Pulmonary artery endothelial cell (primary cell): Measurements from ENCODE around the gene DNMT3B. TPM values are rescaled to one million over a fixed set of nuclear protein-coding genes. Genes with fewer than 3 reads are reported as not detected.
"Not testable (repeated sequence)": the region's sequence is repeated elsewhere in the genome, so short reads cannot be mapped to it uniquely, and the experiment has no call there.

ENCODE experiments used
- DNase-seq: peaks from one replicate; pipeline ENCODE4 v3.0.0-alpha.2; 2011; ENCODE audit warnings: low read depth, low spot score
- total RNA-seq: library from RNA; depleted of rRNA; stranded (reverse); fragments of >200 nt; gene quantifications from 2 replicates; pipeline ENCODE4 v1.2.3, GENCODE V29; 2014

The DNMT3B gene
- total RNA-seq, 1 donor from 2014 or later = 4.0 TPM

DNA sequence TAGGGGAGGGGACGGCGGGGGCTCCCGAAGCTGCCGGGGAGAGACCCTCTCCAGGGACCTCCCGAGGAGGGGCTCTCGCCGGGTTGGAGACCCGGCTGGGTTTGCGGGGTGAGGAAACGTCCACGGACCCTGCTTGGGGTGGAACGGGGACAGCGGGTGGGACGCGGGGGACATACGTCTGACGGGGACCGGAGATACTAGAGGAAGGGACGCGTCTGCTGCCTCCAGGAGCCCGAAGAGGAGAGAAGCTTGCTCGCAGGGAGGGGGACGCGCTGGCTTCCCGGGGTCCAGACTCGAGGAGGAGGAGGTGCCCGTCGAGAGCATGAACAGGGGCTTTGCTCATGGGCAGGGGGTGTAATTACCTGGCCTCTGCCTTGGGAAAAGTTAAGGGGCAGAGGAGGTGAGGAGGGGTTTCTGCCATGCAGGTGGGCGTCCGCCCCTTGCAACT, 593 bp downstream of the DNMT3B start:
- no peak for DNase-seq

DNA sequence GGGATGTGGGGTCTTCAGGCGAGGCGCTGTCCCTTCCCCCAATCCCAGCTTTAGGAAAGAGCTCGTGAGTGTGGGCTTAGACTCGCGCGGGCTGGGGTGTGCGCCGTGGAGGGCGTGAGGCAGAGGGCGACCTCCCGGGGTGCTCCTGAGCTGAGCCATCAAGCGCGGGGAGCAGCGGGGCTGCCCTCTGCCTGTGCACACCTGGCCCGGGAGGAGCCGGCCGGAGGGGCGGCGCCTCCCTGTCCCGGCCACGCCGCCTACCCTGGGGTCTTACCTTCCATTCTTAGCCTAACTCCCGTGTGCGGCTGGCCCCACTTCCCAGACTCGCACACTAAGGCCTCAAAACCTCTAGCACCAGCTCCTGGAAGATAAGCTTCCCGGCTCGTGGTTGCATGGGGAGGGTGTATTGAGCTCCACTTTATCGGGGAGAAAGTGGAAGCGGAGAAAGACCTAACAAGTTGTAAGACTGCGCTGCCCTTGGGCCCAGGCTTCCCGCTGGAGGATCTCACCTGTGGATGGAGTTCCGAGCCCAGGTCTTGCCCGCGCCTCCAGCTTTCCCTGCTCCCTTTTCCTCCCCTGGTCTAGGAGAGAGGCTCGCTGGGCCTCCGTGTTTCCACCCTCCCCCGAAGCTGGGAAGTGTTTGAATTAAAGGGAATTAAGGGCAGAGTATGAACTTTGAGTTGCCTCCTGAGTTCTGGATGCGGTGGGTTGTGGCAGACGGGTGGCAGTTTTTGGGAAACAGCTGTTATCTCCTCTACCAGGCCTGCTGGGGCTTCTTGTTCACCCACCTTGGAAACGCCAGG, 1.2 kb downstream of the DNMT3B start:
- DNase-seq = no peak

DNA sequence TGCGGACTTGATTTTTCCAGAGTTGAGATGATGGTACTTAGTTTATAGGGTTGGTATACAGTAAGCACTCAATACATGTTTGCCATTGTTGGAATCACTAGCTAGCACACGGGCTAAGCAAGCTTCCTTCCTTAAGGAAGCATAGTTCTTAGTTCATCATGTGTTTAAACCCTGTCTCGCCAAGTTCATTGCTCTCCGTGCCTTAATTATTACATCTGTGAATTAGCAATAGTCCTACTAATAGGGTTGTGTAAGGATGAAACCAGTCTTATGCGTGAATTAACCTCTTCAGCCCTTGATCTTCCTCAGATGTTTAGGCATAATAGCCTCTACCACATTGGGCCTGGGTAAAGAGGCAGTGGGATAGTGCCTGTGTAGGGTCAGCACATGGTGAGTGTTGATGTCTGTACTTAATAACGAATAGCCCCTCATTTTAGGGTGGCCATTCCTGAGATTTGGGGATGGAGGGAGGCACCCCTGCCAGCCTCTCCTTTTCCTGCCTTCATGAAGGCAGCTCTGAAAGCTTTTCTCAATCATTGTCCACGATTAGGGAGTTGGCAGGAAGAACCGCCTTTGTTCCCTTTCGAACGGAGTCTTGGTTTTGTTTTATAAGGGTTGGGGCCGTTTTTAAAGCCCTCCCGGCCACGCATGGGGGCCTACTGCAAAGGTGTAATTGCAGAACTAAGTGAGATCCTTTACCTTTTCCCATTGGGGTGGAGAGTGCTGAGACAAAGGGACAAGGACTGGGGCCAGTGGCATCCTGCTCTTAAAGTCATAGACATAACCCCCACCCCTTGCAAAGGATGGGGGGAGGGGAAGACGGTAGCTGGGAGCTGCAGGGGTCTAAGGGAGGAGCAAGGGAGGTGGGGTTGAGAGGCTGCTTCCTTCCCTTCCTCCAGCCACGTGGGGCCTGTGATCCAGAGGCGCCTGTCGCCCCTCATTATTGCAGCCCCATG, 2.1 kb downstream of the DNMT3B start:
- DNase-seq = no peak

DNA sequence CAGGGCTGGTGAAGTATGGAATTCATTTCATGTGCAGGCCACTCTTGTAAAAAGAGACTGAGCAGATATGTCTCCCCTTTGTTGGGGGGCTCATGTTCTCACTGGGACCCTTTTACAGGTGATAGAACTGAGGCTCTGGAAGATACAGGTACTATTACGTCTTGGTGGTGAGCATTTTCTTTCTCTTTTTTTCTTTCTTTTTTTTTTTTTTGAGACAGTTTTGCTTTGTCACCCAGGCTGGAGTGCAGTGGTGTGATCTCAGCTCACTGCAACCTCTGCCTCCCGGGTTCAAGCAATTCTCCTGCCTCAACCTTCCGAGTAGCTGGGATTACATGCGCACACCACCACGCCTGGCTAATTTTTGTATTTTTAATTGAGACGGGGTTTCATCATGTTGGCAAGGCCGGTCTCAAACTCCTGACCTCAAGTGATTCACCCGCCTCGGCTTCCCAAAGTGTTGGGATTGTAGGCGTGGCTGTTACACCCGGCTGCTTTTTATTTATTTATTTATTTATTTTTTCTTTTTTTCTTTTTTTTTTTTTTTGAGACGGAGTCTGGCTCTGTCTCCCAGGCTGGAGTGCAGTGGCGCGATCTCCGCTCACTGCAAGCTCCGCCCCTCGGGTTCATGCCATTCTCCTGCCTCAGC, 3.2 kb downstream of the DNMT3B start:
- DNase-seq = not testable (repeated sequence)

DNA sequence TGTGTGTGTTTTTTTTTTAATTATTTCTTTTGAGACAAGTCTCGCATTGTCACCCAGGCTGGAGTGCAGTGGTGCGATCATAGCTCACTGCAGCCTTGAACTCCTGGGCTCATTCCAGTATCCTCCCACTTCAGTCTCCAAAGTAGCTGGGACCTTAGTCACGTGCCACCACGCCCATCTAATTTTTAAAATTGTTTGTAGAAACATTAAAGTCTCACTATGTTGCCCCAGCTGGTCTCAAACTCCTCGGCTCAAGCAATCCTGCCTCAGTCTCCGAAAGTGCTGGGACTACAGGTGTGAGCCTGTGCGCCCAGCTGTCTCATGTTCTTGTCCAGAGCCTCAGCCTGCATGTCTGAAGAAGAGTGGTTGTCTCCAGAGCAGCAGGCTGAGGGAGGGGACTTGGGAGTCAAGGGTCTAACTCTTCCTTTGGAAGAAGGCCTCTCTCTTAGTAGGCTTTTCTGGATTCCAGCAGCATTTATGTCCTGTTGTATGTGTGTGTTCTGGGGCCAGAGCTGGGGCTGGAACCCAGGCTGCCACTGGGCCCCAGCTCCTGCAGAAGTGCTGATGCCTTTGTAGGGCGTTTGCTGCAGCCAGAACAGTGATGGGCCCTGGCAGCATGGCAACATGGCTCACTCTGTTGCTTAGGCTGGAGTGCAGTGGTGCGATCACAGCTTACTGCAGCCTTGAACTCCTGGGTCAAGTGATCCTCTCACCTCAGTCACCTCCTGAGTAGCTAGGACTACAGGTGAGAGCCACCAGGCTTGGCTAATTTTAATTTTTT, 5.4 kb downstream of the DNMT3B start:
- DNase-seq = no peak

DNA sequence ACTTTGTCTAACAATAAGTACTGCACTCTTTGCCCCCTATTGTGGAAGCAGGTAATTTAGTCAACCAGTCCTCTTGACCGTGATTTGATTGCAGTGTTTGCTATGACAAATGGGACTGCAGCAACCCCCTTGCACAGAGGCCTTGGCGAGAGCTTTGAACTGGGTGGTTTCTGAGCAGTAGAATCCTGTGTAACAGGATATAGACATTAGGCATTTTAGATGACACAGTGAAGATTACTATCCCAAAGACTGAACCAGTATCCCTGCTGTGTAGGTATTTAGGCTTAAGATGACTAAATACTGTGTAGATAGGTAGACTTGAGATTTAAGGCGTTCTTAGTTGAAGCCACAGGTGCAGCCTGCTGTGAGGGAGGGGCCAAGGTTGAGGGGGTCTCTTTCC, 9.9 kb downstream of the DNMT3B start:
- no peak for DNase-seq

DNA sequence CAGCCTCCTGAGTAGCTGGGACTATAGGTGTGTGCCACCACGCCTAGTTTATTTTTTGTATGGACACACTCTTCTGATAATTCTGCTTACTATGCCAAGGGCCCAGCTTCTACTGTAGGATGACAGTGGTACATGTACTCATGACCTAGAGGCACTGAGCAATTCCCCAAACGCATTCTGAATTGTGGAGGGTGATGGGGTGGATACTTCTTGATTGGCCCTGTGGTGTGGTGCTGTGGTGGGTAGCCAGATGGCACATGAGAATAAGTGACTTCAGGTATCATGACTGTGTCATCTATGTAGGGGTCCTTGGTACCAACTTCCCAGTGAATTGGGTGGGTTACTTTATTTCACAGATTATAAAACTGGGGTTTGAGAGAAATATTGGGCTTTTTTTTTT, 11.0 kb downstream of the DNMT3B start:
- DNase-seq = no peak

DNA sequence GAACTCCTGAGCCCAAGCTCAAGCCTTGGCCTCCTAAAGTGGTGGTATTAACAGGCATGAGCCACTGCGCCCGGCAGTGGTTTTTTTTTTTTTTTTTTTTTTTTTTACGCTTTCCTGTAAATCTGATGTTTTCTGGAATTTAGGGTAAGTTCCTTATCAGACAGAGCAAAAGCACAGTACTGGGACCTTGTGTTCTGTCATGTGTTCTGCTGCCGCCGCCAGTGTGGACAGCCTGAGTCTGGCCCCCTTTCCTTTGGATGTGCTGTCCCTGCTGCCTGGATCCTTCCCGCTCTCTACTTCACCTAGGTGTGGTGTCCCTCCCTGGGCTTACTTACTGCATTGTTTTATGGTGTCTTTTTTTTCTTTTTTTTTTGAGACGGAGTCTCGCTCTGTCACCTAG, 11.7 kb downstream of the DNMT3B start:
- DNase-seq = no peak

DNA sequence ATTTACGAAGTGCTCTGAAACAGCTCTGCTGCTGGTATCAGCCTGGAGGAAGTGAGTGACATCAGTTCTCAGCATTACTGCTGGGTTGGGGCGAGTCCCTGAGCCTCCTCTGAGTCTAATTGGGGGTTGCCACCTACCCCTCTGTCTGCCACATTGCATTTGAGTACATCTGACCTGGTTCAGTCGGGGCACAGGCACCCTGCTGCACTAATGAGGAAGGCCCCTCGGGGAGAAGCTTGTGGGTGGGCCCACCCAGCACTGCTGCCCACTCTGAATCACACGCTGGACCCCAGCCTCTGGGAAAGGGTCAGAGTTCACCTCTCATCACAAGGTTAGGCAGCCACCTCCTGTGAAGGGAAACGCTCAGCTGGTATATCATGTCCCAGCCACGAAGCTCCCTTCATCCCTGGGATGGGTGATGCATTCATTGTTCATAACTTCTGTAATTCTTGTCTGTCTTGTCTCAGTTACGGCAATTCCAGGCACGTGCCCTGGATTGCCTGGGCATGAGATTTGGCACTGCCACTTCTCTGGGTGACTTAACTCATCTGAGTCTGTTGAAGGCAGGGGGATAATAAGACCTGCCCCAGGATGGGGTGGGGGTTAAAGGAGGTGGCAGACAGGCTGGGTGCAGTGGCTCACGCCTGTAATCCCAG, 13.3 kb downstream of the DNMT3B start:
- no peak for DNase-seq

DNA sequence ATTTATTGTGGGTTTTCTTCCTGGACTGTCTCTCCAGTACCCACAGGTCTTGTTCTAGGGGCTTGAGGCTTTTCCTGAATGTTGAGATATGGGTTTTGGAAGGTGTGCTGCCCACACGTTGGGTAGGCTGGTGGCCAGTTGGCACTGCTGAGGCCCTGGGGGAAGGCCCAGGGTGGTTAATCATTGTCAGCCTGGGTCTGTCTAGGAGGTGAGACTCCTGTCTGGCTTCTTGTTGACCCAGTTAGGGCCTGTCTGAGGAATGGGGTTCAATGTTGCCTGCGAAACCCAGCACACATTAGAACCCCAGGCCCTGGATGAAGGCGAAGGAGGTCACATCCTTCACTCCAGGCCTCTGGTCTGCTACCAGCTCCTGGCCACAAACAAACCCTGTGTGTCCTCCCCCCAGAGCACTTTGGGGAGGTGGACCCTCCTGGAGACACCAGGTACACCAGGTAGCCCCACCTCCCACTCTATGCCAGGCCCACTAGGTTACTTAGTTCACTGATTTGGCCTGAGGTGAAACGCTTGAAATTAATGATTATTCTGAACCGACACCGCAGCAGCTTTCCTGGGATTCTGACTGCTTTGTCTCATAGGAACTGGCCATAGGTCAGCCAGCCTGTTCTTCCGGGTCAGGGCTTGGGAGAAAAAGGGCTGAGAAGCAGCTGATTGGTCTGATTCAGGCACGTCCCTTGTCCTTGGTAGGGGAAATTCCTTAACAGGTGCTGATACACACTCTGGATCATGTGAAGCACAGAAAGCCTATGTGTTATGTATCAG, 15.2 kb downstream of the DNMT3B start:
- DNase-seq = no peak

DNA sequence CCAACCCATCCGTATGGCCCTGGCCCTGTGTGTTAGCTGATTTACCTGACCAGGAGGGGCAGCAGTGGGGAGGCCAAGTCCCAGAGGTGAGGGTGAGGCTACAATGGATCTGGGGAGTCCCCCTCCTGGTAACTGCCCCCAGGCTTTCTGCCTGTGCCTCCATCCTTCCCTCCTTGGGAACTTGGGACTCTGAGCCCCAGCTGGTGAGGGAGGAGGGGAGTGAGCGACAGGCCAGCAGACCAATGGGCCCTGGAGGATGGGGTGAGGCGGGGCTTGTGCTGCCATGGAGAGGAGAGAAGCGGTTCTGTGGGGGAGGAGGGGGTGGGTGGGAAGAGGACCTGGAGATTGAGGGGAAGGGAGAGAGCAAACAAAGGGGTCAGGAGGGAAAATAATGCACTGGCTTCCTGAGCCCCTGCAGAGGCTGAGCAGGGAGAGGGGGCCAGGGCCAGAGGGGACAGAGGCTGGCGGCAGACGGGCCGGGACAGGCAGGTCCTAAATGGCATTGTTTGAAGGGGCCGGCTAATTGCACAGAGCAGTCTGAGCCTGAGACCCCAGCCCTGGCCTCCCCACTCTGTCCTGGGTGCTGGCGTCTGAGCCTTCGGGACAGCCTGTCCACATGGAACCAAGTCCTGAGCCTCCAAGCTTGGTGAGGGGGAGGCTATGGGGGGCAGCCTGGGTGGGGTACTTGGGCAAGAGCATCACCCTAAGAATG, 17.5 kb downstream of the DNMT3B start:
- no peak for DNase-seq

DNA sequence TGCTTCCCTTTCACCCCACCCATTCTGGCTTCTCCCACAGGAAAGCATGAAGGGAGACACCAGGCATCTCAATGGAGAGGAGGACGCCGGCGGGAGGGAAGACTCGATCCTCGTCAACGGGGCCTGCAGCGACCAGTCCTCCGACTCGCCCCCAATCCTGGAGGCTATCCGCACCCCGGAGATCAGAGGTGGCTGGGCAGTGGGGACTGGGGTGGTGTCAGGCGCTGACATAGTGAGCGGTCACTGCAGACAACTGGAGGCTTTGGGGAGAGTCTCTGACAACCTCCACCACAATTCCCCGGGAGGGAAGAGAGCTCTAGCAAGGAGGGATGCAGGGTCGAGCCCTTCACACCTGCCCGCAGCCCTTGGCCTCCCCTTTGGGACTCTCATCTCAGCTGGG, 18.1 kb downstream of the DNMT3B start:
- DNase-seq = no peak

DNA sequence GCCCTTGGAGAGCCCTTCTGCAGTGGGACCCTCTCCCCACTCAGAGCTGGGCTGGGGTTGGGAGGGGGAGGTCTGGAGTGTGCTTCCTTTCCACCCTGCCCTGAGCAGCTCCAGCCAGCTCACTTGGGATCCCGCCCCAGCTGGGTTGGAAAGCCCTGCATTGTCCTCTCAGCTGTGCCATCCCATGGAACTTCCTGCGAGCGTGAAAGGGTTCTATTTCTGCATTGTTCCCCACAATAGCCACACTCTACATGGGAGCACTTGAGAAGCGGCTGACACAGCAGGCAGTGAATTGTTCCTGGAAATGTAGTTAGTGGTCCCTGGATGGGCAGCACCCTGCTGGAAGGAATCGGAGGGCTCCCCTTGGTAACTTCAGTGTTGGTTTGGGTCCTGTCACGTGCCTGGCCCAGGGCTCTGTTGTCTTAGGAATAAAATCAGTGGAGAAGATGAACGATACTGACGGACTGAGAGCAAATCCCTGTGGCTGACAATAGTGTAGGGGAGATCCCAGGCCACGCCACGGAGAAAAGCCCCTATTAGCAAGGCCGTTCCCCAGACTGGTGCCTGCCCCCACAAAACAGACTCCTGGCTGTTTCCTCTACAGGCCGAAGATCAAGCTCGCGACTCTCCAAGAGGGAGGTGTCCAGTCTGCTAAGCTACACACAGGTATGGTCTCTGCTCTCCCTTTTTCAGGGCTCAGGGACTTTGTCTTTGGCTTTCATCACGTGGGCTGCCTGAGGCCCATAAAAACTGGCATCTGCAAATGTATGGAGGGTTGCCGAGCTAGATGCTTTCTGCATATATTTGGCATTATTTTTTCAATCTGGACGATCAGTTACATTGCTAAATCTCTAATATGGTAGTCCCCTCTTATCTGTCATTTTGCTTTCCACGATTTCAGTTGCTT, 18.8 kb downstream of the DNMT3B start:
- DNase-seq = no peak

DNA sequence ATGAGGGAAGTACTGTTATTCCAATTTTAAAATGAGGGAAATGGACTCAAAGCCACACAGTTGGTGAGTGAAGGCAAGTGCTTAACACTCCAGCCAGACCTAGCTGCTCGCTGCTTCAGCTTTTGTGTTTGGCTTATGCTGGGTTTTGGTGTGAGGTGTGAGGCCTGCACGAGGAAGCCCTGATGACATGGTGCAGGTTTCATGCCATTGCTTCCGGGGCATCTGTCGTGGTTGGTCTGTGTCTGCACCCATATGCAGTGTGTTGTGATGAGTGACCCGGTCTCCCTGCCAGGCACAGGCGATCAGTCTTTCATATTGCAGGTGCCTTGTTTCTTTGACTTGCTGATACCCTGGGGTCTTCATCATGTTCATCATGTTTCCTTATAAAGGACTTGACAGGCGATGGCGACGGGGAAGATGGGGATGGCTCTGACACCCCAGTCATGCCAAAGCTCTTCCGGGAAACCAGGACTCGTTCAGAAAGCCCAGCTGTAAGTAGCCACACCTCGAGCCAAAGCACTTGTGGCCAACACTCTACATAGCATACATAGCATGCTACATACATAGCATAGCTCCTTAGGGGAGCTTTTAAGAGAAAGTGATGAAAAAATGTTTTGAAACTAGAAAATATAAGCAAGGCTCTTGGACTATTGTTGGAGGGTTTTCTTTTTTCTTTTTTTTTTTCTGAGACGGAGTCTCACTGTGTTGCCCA, 22.3 kb downstream of the DNMT3B start:
- DNase-seq = no peak

DNA sequence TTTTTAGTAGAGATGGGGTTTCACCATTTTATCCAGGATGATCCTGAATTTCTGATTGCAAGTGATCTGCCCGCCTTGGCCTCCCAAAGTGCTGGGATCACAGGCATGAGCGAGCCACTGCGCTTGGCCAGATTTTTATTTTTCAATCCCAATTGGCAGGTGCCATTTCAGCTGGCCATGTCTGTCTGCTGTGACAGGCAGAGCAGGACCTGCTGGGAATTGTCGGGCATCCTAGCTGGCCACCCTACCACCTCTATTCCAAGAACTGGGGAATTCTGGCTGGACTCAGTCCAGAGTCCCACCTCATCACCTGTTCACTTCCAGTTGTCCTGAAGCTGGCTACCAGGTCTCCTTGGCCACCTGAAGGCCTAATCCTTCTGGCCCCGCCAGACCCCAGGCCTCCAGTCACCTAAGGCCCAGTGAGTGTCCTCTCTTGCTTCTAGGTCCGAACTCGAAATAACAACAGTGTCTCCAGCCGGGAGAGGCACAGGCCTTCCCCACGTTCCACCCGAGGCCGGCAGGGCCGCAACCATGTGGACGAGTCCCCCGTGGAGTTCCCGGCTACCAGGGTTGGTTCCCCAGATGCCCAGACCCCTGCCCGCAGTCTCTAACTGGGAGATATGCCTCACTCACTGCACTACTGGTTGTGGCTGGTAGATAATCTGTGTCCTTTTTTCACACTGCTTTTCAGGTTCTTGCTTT, 24.0 kb downstream of the DNMT3B start:
- no peak for DNase-seq

DNA sequence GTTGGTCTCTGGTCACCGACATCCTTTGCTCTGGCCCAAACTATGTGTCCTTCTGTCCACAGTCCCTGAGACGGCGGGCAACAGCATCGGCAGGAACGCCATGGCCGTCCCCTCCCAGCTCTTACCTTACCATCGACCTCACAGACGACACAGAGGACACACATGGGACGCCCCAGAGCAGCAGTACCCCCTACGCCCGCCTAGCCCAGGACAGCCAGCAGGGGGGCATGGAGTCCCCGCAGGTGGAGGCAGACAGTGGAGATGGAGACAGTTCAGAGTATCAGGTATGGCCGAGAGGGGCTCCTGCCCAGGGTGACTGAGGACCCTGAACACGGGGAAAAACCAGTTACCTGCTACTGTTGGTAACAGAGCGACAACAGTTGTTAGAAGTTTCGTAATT, 25.0 kb downstream of the DNMT3B start:
- no peak for DNase-seq
